Tibial nerve (tissue), 3 donors: ENCODE data around the gene NTNG1.

Experiments
- POLR2A ChIP-seq, 2 donors: fragments of 450-650 bp; IDR thresholded peaks; one replicate each; pipeline ENCODE4 v1.6.1; 2017; ENCODE audit warnings: antibody characterized with exemption in 2 of 2, mild to moderate bottlenecking in 2 of 2, moderate library complexity in 2 of 2
- TF ChIP-seq, protein P1 (sequence below), 5 experiments: fragments of 200-600 bp in 3 of 5; fragments of 450-650 bp in 2 of 5; sonication (generic) in 3 of 5; IDR thresholded peaks; one replicate each; pipeline ENCODE4 v1.5.1; 2016 to 2019; ENCODE audit warnings: antibody characterized with exemption in 5 of 5, mild to moderate bottlenecking in 3 of 5, moderate library complexity in 2 of 5

DNA sequence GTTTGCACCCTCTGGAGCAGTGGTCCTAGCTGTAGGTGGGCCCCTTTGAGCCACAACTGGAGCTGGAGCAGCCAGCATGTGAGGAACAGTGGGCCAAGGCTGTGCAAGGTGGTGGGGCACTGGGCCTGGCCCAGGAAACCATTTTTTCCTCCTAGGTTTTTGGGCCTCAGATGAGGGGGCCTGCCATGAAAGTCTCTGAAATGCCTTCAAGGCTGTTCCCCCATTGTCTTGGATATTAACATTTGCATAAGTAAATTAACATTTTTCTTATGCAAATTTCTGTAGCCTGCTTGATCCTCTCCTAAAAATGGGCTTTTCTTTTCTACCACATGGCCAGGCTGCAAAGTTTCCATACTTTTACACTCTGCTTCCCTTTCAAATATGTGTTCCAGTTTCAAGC lies 212.0 kb downstream of the NTNG1 start:
- TF ChIP-seq, protein P1, sequence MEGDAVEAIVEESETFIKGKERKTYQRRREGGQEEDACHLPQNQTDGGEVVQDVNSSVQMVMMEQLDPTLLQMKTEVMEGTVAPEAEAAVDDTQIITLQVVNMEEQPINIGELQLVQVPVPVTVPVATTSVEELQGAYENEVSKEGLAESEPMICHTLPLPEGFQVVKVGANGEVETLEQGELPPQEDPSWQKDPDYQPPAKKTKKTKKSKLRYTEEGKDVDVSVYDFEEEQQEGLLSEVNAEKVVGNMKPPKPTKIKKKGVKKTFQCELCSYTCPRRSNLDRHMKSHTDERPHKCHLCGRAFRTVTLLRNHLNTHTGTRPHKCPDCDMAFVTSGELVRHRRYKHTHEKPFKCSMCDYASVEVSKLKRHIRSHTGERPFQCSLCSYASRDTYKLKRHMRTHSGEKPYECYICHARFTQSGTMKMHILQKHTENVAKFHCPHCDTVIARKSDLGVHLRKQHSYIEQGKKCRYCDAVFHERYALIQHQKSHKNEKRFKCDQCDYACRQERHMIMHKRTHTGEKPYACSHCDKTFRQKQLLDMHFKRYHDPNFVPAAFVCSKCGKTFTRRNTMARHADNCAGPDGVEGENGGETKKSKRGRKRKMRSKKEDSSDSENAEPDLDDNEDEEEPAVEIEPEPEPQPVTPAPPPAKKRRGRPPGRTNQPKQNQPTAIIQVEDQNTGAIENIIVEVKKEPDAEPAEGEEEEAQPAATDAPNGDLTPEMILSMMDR (IDR thresholded peaks at IDR 0.05): no peak
- TF ChIP-seq POLR2A (IDR thresholded peaks at IDR 0.05): no peak
